ENCODE results near the gene SKIDA1. TPM values are rescaled to one million over a fixed set of nuclear protein-coding genes. Genes with fewer than 3 reads are reported as not detected.

The SKIDA1 gene
- total and polyA plus RNA-seq, 2 of the 4 experiments (the other 2 are of a cell fraction), result 0.36 to 0.72 TPM

DNA sequence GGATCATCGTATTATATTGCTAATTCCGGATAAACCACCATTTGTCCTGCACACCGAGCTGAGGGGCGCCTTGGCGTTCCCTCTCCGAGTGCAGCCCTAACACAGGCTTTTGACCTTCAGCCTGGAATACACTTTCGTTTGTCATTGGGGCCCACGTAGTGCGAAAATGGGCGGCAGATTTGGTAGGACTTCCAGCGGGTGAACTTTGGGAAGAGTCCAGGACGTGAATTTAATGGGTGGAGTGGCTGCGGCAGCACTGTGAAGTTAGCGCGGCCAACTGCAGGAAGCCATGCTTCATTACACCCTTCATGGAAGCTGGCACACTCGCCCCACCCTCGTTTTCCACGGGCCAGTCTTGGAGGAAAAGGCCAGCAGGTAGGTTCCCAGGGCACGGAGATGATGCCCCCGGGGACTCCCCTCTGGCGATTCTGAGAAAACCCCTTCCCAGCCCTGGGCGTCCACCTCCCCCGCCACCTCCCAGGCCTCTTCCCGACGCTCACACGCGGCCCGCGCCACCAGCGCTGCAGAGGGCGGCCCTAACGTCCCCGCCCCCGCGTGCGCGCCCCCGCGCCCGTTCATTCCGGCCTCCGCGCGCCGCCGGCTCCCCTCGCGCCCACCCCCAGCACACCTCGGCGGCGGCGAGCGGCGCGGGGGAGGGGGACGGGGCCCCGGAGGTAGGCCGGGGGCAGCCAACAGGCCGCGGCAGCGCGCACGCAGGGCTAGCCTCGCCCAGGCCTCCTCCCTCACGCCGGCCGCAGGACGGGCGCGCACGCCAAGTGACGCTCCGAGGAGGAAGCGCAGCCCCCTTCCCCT is 8.2 kb upstream of the SKIDA1 start, which contains the start of gene MLLT10:
MLLT10 (plus strand) TSS at position 766 of the 813 bp plus-strand sequence. CDS start 413 bp downstream, outside the sequence.
- BruUV-seq (replicated peaks), result no TSS peak
- intact Hi-C loops (cut with micrococcal nuclease), result loop anchor here (1.0 to 2.0 kb wide), 3 partner anchors 7 to 255 kb away; no protein-coding TSS in a partner anchor
- no peak for TF ChIP-seq RCOR1 (IDR thresholded peaks at IDR 0.05; ENCODE audit: insufficient replicate concordance, low read length)
- no peak for TF ChIP-seq FOS (IDR thresholded peaks at IDR 0.05; ENCODE audit: low read depth, low read length)
- no peak for TF ChIP-seq SMC3 (IDR thresholded peaks at IDR 0.05; ENCODE audit: low read depth, low read length)
- peak; percentile 38 for TF ChIP-seq BHLHE40 (IDR thresholded peaks at IDR 0.05; ENCODE audit: low read depth, low read length)
- TF ChIP-seq, protein P1, sequence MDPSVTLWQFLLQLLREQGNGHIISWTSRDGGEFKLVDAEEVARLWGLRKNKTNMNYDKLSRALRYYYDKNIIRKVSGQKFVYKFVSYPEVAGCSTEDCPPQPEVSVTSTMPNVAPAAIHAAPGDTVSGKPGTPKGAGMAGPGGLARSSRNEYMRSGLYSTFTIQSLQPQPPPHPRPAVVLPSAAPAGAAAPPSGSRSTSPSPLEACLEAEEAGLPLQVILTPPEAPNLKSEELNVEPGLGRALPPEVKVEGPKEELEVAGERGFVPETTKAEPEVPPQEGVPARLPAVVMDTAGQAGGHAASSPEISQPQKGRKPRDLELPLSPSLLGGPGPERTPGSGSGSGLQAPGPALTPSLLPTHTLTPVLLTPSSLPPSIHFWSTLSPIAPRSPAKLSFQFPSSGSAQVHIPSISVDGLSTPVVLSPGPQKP (IDR thresholded peaks at IDR 0.05; ENCODE audit: borderline replicate concordance, low read depth, low read length), result no peak
- peak; percentile 6 for TF ChIP-seq MXI1 (IDR thresholded peaks at IDR 0.05; ENCODE audit: borderline replicate concordance, low read depth, low read length)
- TF ChIP-seq MAZ (IDR thresholded peaks at IDR 0.05; ENCODE audit: borderline replicate concordance, low read depth, low read length), result peak; percentile 95
- no peak for TF ChIP-seq CHD1 (IDR thresholded peaks at IDR 0.05; ENCODE audit: low read depth, low read length)
- TF ChIP-seq RAD21 (IDR thresholded peaks at IDR 0.05; ENCODE audit: low read length), result no peak; the same call in 1 of the 2 replicates
- TF ChIP-seq, protein P2, sequence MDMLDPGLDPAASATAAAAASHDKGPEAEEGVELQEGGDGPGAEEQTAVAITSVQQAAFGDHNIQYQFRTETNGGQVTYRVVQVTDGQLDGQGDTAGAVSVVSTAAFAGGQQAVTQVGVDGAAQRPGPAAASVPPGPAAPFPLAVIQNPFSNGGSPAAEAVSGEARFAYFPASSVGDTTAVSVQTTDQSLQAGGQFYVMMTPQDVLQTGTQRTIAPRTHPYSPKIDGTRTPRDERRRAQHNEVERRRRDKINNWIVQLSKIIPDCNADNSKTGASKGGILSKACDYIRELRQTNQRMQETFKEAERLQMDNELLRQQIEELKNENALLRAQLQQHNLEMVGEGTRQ (IDR thresholded peaks at IDR 0.05; ENCODE audit: low read depth, low read length), result no peak
- TF ChIP-seq POLR2A (IDR thresholded peaks at IDR 0.05; ENCODE audit: low read depth, low read length), result peak; percentile 59; the same call in 1 of the 2 replicates
- TF ChIP-seq CEBPB (IDR thresholded peaks at IDR 0.05; ENCODE audit: low read depth, low read length), result no peak
- TF ChIP-seq RFX5 (IDR thresholded peaks at IDR 0.05; ENCODE audit: low read depth, low read length), result no peak
- no peak for TF ChIP-seq NFE2L2 (IDR thresholded peaks at IDR 0.05; ENCODE audit: low read depth, low read length)

More for the DNA sequence above, 8.2 kb upstream of the SKIDA1 start, which contains the start of gene MLLT10:
- ChIA-PET POLR2A (ENCODE audit: unreplicated experiment) (no interaction called here), CTCF (interaction anchor here (1.3 kb wide), 1 partner anchor 255 kb away, joined by 3 read pairs; no protein-coding TSS in a partner anchor)
- peaks cover 8% of the 10 kb centered on the region; the same call in 1 of the 2 replicates for H4K20me1 ChIP-seq (ENCODE audit: insufficient read depth, low read length)
- peaks cover 2 to 14% of the 10 kb centered on the region in 2 experiments for H3K79me1 ChIP-seq (ENCODE audit: low read depth in 1 of 2, low read length in 2 of 2)
- H3K9me3 ChIP-seq (ENCODE audit: control insufficient read depth, insufficient read depth, low read length), result no peaks in the 10 kb centered on the region
- H3K4me3 ChIP-seq (ENCODE audit: insufficient read depth, low read depth, low read length), result peak within 1 kb of the TSS; percentile 89
- H3K14ac ChIP-seq (replicated peaks; ENCODE audit: low read depth, low read length), result peak within 1 kb of the TSS; percentile 91
- DNase-seq, result peak; percentile 94
- H2BK15ac ChIP-seq (ENCODE audit: low read depth, low read length), result no peak within 1 kb of the TSS; the same call in 2 of the 3 replicates
- H3K27ac ChIP-seq (ENCODE audit: insufficient read depth, low read length), result peak within 1 kb of the TSS; percentile 97
- in situ Hi-C loops (cut with MboI; ENCODE audit: low sequenced_read_pairs) (no loop called here), dilution Hi-C loops (cut with HindIII; ENCODE audit: low sequenced_read_pairs, unreplicated experiment) (no loop called here)
- peak within 1 kb of the TSS; percentile 81 for H2BK5ac ChIP-seq (ENCODE audit: low read depth, low read length, poor library complexity, severe bottlenecking)
- H2AK5ac ChIP-seq (ENCODE audit: low read depth, low read length), result peak within 1 kb of the TSS; percentile 84
- ATAC-seq (ENCODE audit: low read depth), result peak; percentile 94
- peak within 1 kb of the TSS; percentile 47 for H4K5ac ChIP-seq (ENCODE audit: low read depth, low read length)
- H3K18ac ChIP-seq (ENCODE audit: low read depth, low read length), result peak within 1 kb of the TSS; percentile 85
- H3K9ac ChIP-seq (ENCODE audit: low read depth, low read length), result peak within 1 kb of the TSS; percentile 100
- peak within 1 kb of the TSS; percentile 89 for H3K23ac ChIP-seq (ENCODE audit: low read depth, low read length)
- peak within 1 kb of the TSS; percentile 87 for H4K91ac ChIP-seq (ENCODE audit: insufficient read depth, low read depth, low read length)
- WGBS, 2 experiments (ENCODE audit: extremely low coverage in 2 of 2, insufficient read length in 1 of 2), result 5% methylated on average over 16 of the region's 74 CpGs; no CpG with 5 or more reads in 1 of the 2 experiments
- peaks cover 1% of the 10 kb centered on the region; the same call in 1 of the 2 replicates for H3K36me3 ChIP-seq (ENCODE audit: control insufficient read depth, insufficient read depth, low read length)
- peak within 1 kb of the TSS; percentile 87 for H3K4ac ChIP-seq (ENCODE audit: low read depth, low read length)
- H3K4me1 ChIP-seq (ENCODE audit: control insufficient read depth, insufficient read depth, low read length), result 0 out of 2 replicates have a peak, but pooled peaks cover 2% of the 10 kb centered on the region
- peak within 1 kb of the TSS; percentile 92 for H3K56ac ChIP-seq (ENCODE audit: extremely low read depth, insufficient read depth, low read length)
- peak within 1 kb of the TSS; percentile 92 to 98 for H4K8ac ChIP-seq (ENCODE audit: low read depth in 2 of 2, low read length in 2 of 2)
- peak within 1 kb of the TSS; percentile 50 for H2BK120ac ChIP-seq (ENCODE audit: low read depth, low read length)
- H2BK20ac ChIP-seq (ENCODE audit: low read depth, low read length), result no peak within 1 kb of the TSS
- no peaks in the 10 kb centered on the region for H3K9me1 ChIP-seq (ENCODE audit: insufficient read depth, low read length)
- H2AK9ac ChIP-seq (replicated peaks; ENCODE audit: low read depth, low read length, poor library complexity), result peak within 1 kb of the TSS; percentile 95
- H3K27me3 ChIP-seq (ENCODE audit: control insufficient read depth, insufficient read depth, low read length), result no peaks in the 10 kb centered on the region
- H3K4me2 ChIP-seq (ENCODE audit: low read depth, low read length), result peak within 1 kb of the TSS; percentile 81
- peak within 1 kb of the TSS; percentile 91 for H2AFZ ChIP-seq (replicated peaks; ENCODE audit: low read length, poor library complexity)
